ENCODE measurements around the gene SH2D6. TPM values are rescaled to one million over a fixed set of nuclear protein-coding genes. Genes with fewer than 3 reads are reported as not detected.

SH2D6 gene
- total RNA-seq, 1 experiment from 2014 or later = 0.84 TPM

DNA sequence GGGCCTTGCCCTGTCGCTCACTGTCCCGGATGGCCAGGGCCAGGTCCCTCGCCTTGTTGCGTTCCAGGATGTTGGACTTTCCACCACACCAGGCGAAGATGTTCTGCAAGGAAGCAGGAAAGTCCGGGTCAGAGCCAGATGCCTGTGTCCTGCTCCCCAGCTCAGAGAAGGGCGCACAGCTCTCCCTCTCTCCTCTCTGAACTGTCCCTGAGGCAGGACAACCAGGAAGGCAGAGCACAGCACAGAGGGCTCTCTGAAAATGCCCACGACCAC is 19.4 kb upstream of the SH2D6 start:
- H3K36me3 Mint-ChIP-seq (ENCODE audit: insufficient read depth, unreplicated experiment) = peaks cover 67% of the 10 kb centered on the region
- H3K4me3 Mint-ChIP-seq (ENCODE audit: unreplicated experiment) = no peak overlapping the region
- no peak overlapping the region for H3K27ac Mint-ChIP-seq (ENCODE audit: low read depth, unreplicated experiment)
- H3K9me3 Mint-ChIP-seq (ENCODE audit: unreplicated experiment) = no peaks in the 10 kb centered on the region
- intact Hi-C loops (cut with micrococcal nuclease) = no loop called here
- no peak for DNase-seq (ENCODE audit: unreplicated experiment)
- H3K4me1 Mint-ChIP-seq (ENCODE audit: insufficient read depth, unreplicated experiment) = peaks cover 1% of the 10 kb centered on the region
- TF ChIP-seq, protein P1, sequence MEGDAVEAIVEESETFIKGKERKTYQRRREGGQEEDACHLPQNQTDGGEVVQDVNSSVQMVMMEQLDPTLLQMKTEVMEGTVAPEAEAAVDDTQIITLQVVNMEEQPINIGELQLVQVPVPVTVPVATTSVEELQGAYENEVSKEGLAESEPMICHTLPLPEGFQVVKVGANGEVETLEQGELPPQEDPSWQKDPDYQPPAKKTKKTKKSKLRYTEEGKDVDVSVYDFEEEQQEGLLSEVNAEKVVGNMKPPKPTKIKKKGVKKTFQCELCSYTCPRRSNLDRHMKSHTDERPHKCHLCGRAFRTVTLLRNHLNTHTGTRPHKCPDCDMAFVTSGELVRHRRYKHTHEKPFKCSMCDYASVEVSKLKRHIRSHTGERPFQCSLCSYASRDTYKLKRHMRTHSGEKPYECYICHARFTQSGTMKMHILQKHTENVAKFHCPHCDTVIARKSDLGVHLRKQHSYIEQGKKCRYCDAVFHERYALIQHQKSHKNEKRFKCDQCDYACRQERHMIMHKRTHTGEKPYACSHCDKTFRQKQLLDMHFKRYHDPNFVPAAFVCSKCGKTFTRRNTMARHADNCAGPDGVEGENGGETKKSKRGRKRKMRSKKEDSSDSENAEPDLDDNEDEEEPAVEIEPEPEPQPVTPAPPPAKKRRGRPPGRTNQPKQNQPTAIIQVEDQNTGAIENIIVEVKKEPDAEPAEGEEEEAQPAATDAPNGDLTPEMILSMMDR (IDR thresholded peaks at IDR 0.05; ENCODE audit: unreplicated experiment) = no peak
- no TSS peak for BruUV-seq (replicated peaks)
- CTCF ChIA-PET = no interaction called here
- POLR2A ChIA-PET = no interaction called here
- H3K27me3 Mint-ChIP-seq (ENCODE audit: insufficient read depth, unreplicated experiment) = no peaks in the 10 kb centered on the region

DNA sequence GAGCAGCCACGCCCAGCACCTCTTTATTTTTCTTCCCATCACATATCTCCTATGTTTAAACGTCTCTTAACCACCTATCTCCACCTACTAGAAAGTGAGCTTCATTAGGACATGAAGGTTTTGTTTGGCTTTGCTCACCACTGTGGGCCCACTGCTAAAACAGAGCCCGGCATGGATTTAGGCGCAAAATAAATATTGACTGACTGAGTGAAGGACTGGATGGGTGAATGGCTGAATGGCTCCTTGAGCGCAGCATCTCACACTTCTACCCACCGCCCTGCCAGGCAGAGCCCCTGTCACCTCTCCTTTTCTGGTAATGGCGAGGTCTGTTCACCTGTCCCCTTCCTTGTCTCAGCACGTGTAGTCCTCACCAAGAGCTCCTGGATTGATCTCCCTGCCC is 18.5 kb upstream of the SH2D6 start:
- TF ChIP-seq, protein P1 (IDR thresholded peaks at IDR 0.05; ENCODE audit: unreplicated experiment) = no peak
- H3K4me3 Mint-ChIP-seq (ENCODE audit: unreplicated experiment) = no peak overlapping the region
- H3K4me1 Mint-ChIP-seq (ENCODE audit: insufficient read depth, unreplicated experiment) = no peaks in the 10 kb centered on the region
- ChIA-PET POLR2A (interaction anchor here (0.6 kb wide), 1 partner anchor 9 kb away, joined by 3 read pairs; no protein-coding TSS in a partner anchor), CTCF (interaction anchor here (0.6 kb wide), 1 partner anchor 131 kb away, joined by 3 read pairs; no protein-coding TSS in a partner anchor)
- H3K9me3 Mint-ChIP-seq (ENCODE audit: unreplicated experiment) = no peaks in the 10 kb centered on the region
- intact Hi-C loops (cut with micrococcal nuclease) = no loop called here
- peaks cover 63% of the 10 kb centered on the region for H3K36me3 Mint-ChIP-seq (ENCODE audit: insufficient read depth, unreplicated experiment)
- H3K27ac Mint-ChIP-seq (ENCODE audit: low read depth, unreplicated experiment) = no peak overlapping the region
- DNase-seq (ENCODE audit: unreplicated experiment) = no peak
- H3K27me3 Mint-ChIP-seq (ENCODE audit: insufficient read depth, unreplicated experiment) = no peaks in the 10 kb centered on the region
- no TSS peak for BruUV-seq (replicated peaks)

DNA sequence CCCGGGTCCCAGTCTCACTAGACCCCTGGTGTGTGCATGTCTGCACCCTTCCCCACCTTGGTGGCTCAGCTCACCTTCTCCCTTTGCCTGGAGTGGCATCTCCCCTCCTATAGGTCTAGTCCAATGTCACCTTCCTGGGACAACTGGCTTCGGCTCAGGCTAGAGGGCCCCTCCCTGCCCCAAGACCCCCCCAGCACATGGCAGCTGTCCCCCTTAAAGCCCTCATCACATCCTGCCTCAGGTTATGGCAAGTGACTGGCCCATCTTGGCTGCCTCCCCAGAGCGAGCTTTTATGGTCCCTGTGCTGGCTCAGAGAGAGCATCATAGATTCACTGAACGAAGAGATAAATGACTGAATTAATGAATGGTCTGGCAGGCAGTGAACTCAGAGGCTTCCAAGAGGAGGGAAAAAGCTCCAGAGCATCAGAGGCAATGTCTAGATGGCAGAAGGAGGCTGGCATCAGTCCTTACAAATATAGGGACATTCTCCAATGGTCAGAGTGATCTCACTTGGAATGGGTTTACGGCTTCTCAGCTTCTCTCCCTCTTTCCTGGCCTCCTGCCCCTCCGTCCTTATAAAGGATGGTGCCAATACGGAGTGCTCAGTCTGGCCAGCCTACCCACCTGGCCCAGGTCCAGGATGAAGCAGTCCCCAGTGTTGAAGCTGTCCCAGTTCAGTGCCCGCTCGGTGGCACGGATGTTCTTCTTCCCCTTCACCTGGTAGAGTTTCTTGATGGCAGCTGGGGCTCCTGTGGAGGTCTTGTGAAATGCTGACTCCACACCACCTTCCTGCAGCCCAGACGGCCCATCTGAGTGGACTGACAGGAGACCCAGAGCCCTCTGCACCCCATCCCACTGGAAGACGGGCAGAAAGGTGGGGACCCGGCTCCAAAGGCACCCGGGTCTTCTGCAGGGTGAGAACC is 17.7 kb upstream of the SH2D6 start:
- no peaks in the 10 kb centered on the region for H3K4me1 Mint-ChIP-seq (ENCODE audit: insufficient read depth, unreplicated experiment)
- intact Hi-C loops (cut with micrococcal nuclease) = no loop called here
- H3K27me3 Mint-ChIP-seq (ENCODE audit: insufficient read depth, unreplicated experiment) = no peaks in the 10 kb centered on the region
- no peak for DNase-seq (ENCODE audit: unreplicated experiment)
- H3K4me3 Mint-ChIP-seq (ENCODE audit: unreplicated experiment) = no peak overlapping the region
- H3K9me3 Mint-ChIP-seq (ENCODE audit: unreplicated experiment) = no peaks in the 10 kb centered on the region
- POLR2A ChIA-PET = interaction anchor here (0.6 kb wide), 1 partner anchor 9 kb away, joined by 3 read pairs; no protein-coding TSS in a partner anchor
- CTCF ChIA-PET = interaction anchor here (0.6 to 0.7 kb wide), 3 partner anchors 14 to 131 kb away, joined by 3 read pairs; no protein-coding TSS in a partner anchor
- TF ChIP-seq, protein P1 (IDR thresholded peaks at IDR 0.05; ENCODE audit: unreplicated experiment) = no peak
- H3K36me3 Mint-ChIP-seq (ENCODE audit: insufficient read depth, unreplicated experiment) = peaks cover 68% of the 10 kb centered on the region
- no peak overlapping the region for H3K27ac Mint-ChIP-seq (ENCODE audit: low read depth, unreplicated experiment)
- no TSS peak for BruUV-seq (replicated peaks)

DNA sequence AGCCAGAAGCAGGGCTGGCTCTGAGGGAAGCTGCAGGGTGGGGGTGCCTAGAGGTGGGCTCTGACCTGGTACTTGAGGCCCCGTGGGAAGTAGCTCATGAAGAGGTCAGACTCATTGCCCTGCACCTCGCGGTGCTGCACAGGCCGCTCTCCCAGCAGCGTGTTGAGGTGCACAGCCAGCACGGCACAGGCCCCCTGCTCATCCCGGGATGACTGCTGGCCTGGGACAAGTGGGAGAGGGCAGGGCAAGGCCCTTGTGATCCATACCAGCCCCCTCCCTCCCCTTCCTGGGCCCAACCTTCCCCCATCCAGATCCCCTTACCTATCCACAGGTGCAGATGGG is 17.1 kb upstream of the SH2D6 start:
- POLR2A ChIA-PET = no interaction called here

More for the DNA sequence above, 17.1 kb upstream of the SH2D6 start:
- TSS peak; percentile 74 for BruUV-seq (replicated peaks)
- no peak for DNase-seq (ENCODE audit: unreplicated experiment)
- Mint-ChIP-seq H3K4me3 (ENCODE audit: unreplicated experiment) (no peak overlapping the region), H3K27ac (ENCODE audit: low read depth, unreplicated experiment) (no peak overlapping the region), H3K27me3 (ENCODE audit: insufficient read depth, unreplicated experiment) (no peaks in the 10 kb centered on the region), H3K4me1 (ENCODE audit: insufficient read depth, unreplicated experiment) (no peaks in the 10 kb centered on the region), H3K36me3 (ENCODE audit: insufficient read depth, unreplicated experiment) (peaks cover 69% of the 10 kb centered on the region), H3K9me3 (ENCODE audit: unreplicated experiment) (no peaks in the 10 kb centered on the region)
- TF ChIP-seq, protein P1 (IDR thresholded peaks at IDR 0.05; ENCODE audit: unreplicated experiment) = no peak
- CTCF ChIA-PET = interaction anchor here (0.7 kb wide), 3 partner anchors 15 to 44 kb away, joined by 3 read pairs; no protein-coding TSS in a partner anchor
- intact Hi-C loops (cut with micrococcal nuclease) = no loop called here
